GM23338 (cell line): Measurements from ENCODE around the gene XYLT1.

Source experiments
- CREB1 ChIP-seq: fragments of 250-450 bp; sonication (Bioruptor Pico); IDR thresholded peaks from 2 replicates; pipeline ENCODE4 v1.5.0; 2020; ENCODE audit warnings: low read depth, mild to moderate bottlenecking, moderate library complexity
- CTCF ChIP-seq, 2 experiments: fragments of 200-600 bp in 1 of 2; sonication (generic) in 1 of 2; conservative IDR thresholded peaks; 2 replicates each; pipeline versions ENCODE4 v1.5.1 to v1.6.1; 2016 to 2017; ENCODE audit warnings: antibody characterized with exemption in 2 of 2, low read depth in 2 of 2, mild to moderate bottlenecking in 2 of 2, moderate library complexity in 1 of 2
- REST ChIP-seq: IDR thresholded peaks from one replicate; pipeline ENCODE4 v1.6.1; 2018; ENCODE audit warnings: antibody characterized with exemption; ENCODE audit not compliant: unreplicated experiment
- ZNF331 ChIP-seq: fragments of 250-450 bp; sonication (Bioruptor Pico); IDR thresholded peaks from 2 replicates; pipeline ENCODE4 v1.5.0; 2020; ENCODE audit warnings: low read depth, mild to moderate bottlenecking, moderate library complexity

- TF ChIP-seq CTCF (conservative IDR thresholded peaks at IDR 0.05; ENCODE audit: low read depth in 2 of 2) (no peak), REST (no peak), CREB1 (CRISPR knock-in tag) (no peak), ZNF331 (CRISPR knock-in tag) (no peak)
Measured at GRCh38 chr16:17468611-17469010, 2.1 kb downstream of the XYLT1 start.
